HCT116 (cell line): Measurements from ENCODE around the gene DLG2. TPM values are rescaled to one million over a fixed set of nuclear protein-coding genes. Genes with fewer than 3 reads are reported as not detected.

Experiments
- ATAC-seq: fragments of 200-7000 bp; cut with Tn5 transposase; 2 replicates; pipeline ENCODE4 v1.9.1; 2020; ENCODE audit warnings: mild to moderate bottlenecking, moderate library complexity
- BruUV-seq: library from RNA; stranded (reverse); fragments of 400-500 nt; replicated peaks from 2 replicates; lab custom pipeline; 2021; lab: Mats Ljungman, UMichigan
- CTCF ChIA-PET: fragments of 300-600 bp; sonication (Branson Sonifier 250); formaldehyde crosslinking; loops from one replicate; lab custom pipeline; 2021; ENCODE audit warnings: antibody characterized with exemption; lab: Charles Lee
- POLR2A ChIA-PET: fragments of 300-600, 350-600 bp; sonication (Branson Sonifier 250); formaldehyde crosslinking; loops from one replicate; lab custom pipeline; 2021; ENCODE audit warnings: antibody characterized with exemption; lab: Charles Lee
- RAD21 ChIA-PET, 2 experiments: fragments of 300-600 bp; sonication (Branson Sonifier 250); formaldehyde crosslinking; loops; one replicate each; lab custom pipeline; 2023; ENCODE audit warnings: low total read pairs in 2 of 2; ENCODE audit not compliant: uncharacterized antibody in 2 of 2, unreplicated experiment in 2 of 2, low non-redundant PET in 1 of 2; lab: Charles Lee
- DNase-seq: peaks from one replicate; pipeline ENCODE4 v3.0.0-alpha.2; 2010; ENCODE audit warnings: low read depth, low spot score
- H2AFZ ChIP-seq: fragments of 200-600 bp; shearing (Covaris generic), sonication (generic); 2 replicates; pipeline ENCODE4 v1.6.1; 2017; ENCODE audit warnings: low read depth, mixed run types, mixed read lengths, antibody characterized with exemption, low read length; ENCODE audit not compliant: poor library complexity, severe bottlenecking
- H3K27ac ChIP-seq: 2 replicates; pipeline ENCODE4 v1.5.1; 2012; ENCODE audit warnings: low read depth, low read length
- H3K27me3 ChIP-seq: fragments of 200-600 bp; sonication (generic); 2 replicates; pipeline ENCODE4 v1.6.1; 2016; ENCODE audit warnings: mixed run types, low read length, mixed read lengths; ENCODE audit not compliant: insufficient read depth
- H3K36me3 ChIP-seq, 2 experiments: fragments of 200-500 bp in 1 of 2; fragments of 200-600 bp in 1 of 2; sonication (Bioruptor generic) in 1 of 2; sonication (generic) in 1 of 2; 2 replicates each; pipeline versions ENCODE4 v1.5.1 to v1.6.1; 2014 to 2016; ENCODE audit warnings: low read length in 2 of 2, inconsistent platforms in 1 of 2, mixed read lengths in 1 of 2, mixed run types in 1 of 2; ENCODE audit not compliant: insufficient read depth in 2 of 2, control insufficient read depth in 1 of 2
- H3K4me1 ChIP-seq, 2 experiments: fragments of 200-600 bp in 1 of 2; sonication (generic) in 1 of 2; 2 replicates each; pipeline versions ENCODE4 v1.5.1 to v1.6.1; 2012 to 2017; ENCODE audit warnings: low read length in 2 of 2, inconsistent platforms in 1 of 2, mild to moderate bottlenecking in 1 of 2, mixed read lengths in 1 of 2, mixed run types in 1 of 2, moderate library complexity in 1 of 2; ENCODE audit not compliant: insufficient read depth in 2 of 2, control insufficient read depth in 1 of 2
- H3K4me2 ChIP-seq: fragments of 200-600 bp; sonication (generic); 2 replicates; pipeline ENCODE4 v1.6.1; 2017; ENCODE audit warnings: mixed run types, low read length, mixed read lengths
- H3K4me3 ChIP-seq, 2 experiments: fragments of 200-600 bp in 1 of 2; sonication (generic) in 1 of 2; replicated peaks in 1 of 2; 2 replicates each; pipeline ENCODE4 v1.5.1; 2011 to 2016; ENCODE audit warnings: low read length in 2 of 2, control low read depth in 1 of 2, low read depth in 1 of 2, mild to moderate bottlenecking in 1 of 2, mixed read lengths in 1 of 2, mixed run types in 1 of 2
- H3K79me2 ChIP-seq: fragments of 200-600 bp; sonication (generic); 2 replicates; pipeline ENCODE4 v1.6.1; 2017; ENCODE audit warnings: mild to moderate bottlenecking, mixed run types, low read length, moderate library complexity, mixed read lengths; ENCODE audit not compliant: insufficient read depth
- H3K9ac ChIP-seq: fragments of 200-600 bp; sonication (generic); 2 replicates; pipeline ENCODE4 v1.6.1; 2016; ENCODE audit warnings: low read length, mixed read lengths
- H3K9me2 ChIP-seq: fragments of 200-600 bp; sonication (generic), shearing (Covaris generic); 2 replicates; pipeline ENCODE4 v1.6.1; 2017; ENCODE audit warnings: mixed run types, mild to moderate bottlenecking, moderate library complexity; ENCODE audit not compliant: insufficient read depth
- H3K9me3 ChIP-seq, 2 experiments: fragments of 200-500 bp in 1 of 2; fragments of 200-600 bp in 1 of 2; sonication (Bioruptor generic) in 1 of 2; sonication (generic) in 1 of 2; 2 replicates each; pipeline ENCODE4 v1.6.1; 2014 to 2017; ENCODE audit warnings: low read length in 2 of 2, mixed read lengths in 2 of 2, inconsistent platforms in 1 of 2, low read depth in 1 of 2, mild to moderate bottlenecking in 1 of 2, mixed run types in 1 of 2, moderate library complexity in 1 of 2; ENCODE audit not compliant: control insufficient read depth in 1 of 2, insufficient read depth in 1 of 2
- H4K20me1 ChIP-seq: fragments of 200-600 bp; sonication (generic), shearing (Covaris generic); 2 replicates; pipeline ENCODE4 v1.6.1; 2017; ENCODE audit warnings: mixed run types, mild to moderate bottlenecking, moderate library complexity; ENCODE audit not compliant: insufficient read depth
- CEBPB ChIP-seq: IDR thresholded peaks from 2 replicates; pipeline ENCODE4 v1.6.1; 2012; ENCODE audit warnings: low read depth
- EGR1 ChIP-seq: IDR thresholded peaks from 2 replicates; pipeline ENCODE4 v1.6.1; 2012; ENCODE audit warnings: low read depth
- POLR2A ChIP-seq: IDR thresholded peaks from 2 replicates; pipeline ENCODE4 v1.7.0; 2011; ENCODE audit warnings: borderline replicate concordance; ENCODE audit not compliant: insufficient read depth, insufficient read length; ENCODE audit errors: extremely low read depth
- RAD21 ChIP-seq: IDR thresholded peaks from 2 replicates; pipeline ENCODE4 v1.6.1; 2012; ENCODE audit warnings: low read depth, mild to moderate bottlenecking
- SRF ChIP-seq: IDR thresholded peaks from 2 replicates; pipeline ENCODE4 v1.6.1; 2012; ENCODE audit warnings: low read depth
- YY1 ChIP-seq: IDR thresholded peaks from 2 replicates; pipeline ENCODE4 v1.6.1; 2011; ENCODE audit warnings: low read length, low read depth, moderate library complexity, mild to moderate bottlenecking; ENCODE audit not compliant: insufficient replicate concordance; ENCODE audit errors: extremely low read depth
- ZBTB33 ChIP-seq: IDR thresholded peaks from 2 replicates; pipeline ENCODE4 v1.6.1; 2011; ENCODE audit warnings: mild to moderate bottlenecking, low read length, moderate library complexity; ENCODE audit not compliant: insufficient replicate concordance; ENCODE audit errors: extremely low read depth
- ZNF274 ChIP-seq: fragments of 200-500 bp; sonication (Bioruptor generic); IDR thresholded peaks from 2 replicates; pipeline ENCODE4 v1.6.1; 2014; ENCODE audit warnings: mild to moderate bottlenecking, low read depth, low read length, inconsistent platforms
- intact Hi-C: fragments of 100-400 bp; cut with micrococcal nuclease; formaldehyde crosslinking; loops from 2 replicates; pipeline ENCODE4 v1.10.0; 2022
- total RNA-seq: library from RNA; stranded (reverse); gene quantifications from one replicate; pipeline ENCODE4 v1.2.1, GENCODE V29; 2021; ENCODE audit not compliant: unreplicated experiment
- TF ChIP-seq, protein P1 (sequence below), 3 experiments: fragments of 200-600 bp in 1 of 3; sonication (generic) in 1 of 3; IDR thresholded peaks in 2 of 3; conservative IDR thresholded peaks in 1 of 3; 2 replicates each; pipeline ENCODE4 v1.5.1; 2012 to 2017; ENCODE audit warnings: low read depth in 2 of 3, low read length in 2 of 3, antibody characterized with exemption in 1 of 3, borderline replicate concordance in 1 of 3, control low read depth in 1 of 3, mild to moderate bottlenecking in 1 of 3, mixed read lengths in 1 of 3, mixed run types in 1 of 3, moderate library complexity in 1 of 3; ENCODE audit not compliant: insufficient read depth in 1 of 3

DLG2 gene
- total RNA-seq, 1 experiment from 2014 or later, result 2.4 TPM

GRCh38 chr11:83845797-83846196 is 1781.3 kb downstream of the DLG2 start:
- H2AFZ ChIP-seq, result no peak overlapping the region
- POLR2A ChIA-PET, result no interaction called here
- H3K27me3 ChIP-seq, result no peaks in the 10 kb centered on the region
- RAD21 ChIA-PET, result no interaction called here
- CTCF ChIA-PET, result no interaction called here
- H3K9me2 ChIP-seq, result no peaks in the 10 kb centered on the region
- no peak overlapping the region for H3K27ac ChIP-seq
- TF ChIP-seq EGR1 (no peak), ZNF274 (no peak), CEBPB (no peak), SRF (no peak), ZBTB33 (no peak), RAD21 (no peak), YY1 (no peak), POLR2A (no peak)
- TF ChIP-seq, protein P1, sequence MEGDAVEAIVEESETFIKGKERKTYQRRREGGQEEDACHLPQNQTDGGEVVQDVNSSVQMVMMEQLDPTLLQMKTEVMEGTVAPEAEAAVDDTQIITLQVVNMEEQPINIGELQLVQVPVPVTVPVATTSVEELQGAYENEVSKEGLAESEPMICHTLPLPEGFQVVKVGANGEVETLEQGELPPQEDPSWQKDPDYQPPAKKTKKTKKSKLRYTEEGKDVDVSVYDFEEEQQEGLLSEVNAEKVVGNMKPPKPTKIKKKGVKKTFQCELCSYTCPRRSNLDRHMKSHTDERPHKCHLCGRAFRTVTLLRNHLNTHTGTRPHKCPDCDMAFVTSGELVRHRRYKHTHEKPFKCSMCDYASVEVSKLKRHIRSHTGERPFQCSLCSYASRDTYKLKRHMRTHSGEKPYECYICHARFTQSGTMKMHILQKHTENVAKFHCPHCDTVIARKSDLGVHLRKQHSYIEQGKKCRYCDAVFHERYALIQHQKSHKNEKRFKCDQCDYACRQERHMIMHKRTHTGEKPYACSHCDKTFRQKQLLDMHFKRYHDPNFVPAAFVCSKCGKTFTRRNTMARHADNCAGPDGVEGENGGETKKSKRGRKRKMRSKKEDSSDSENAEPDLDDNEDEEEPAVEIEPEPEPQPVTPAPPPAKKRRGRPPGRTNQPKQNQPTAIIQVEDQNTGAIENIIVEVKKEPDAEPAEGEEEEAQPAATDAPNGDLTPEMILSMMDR (IDR thresholded peaks at IDR 0.05 in 2 of 3, conservative IDR thresholded peaks at IDR 0.05 in 1 of 3; ENCODE audit: borderline replicate concordance in 1 of 3, insufficient read depth in 1 of 3, low read depth in 2 of 3, low read length in 2 of 3), result no peak
- ATAC-seq (no peak), DNase-seq (no peak)
- no peak overlapping the region for H3K4me3 ChIP-seq
- BruUV-seq, result no TSS peak
- H4K20me1 ChIP-seq, result no peaks in the 10 kb centered on the region
- H3K9me3 ChIP-seq, result no peaks in the 10 kb centered on the region
- no peaks in the 10 kb centered on the region for H3K4me1 ChIP-seq
- H3K36me3 ChIP-seq, result no peaks in the 10 kb centered on the region
- intact Hi-C loops, result no loop called here
- H3K4me2 ChIP-seq, result no peak overlapping the region
- H3K79me2 ChIP-seq, result no peaks in the 10 kb centered on the region
- H3K9ac ChIP-seq, result no peak overlapping the region
